Ascending aorta (tissue), 2 donors: ENCODE data around the gene PPARA. TPM values are rescaled to one million over a fixed set of nuclear protein-coding genes. Genes with fewer than 3 reads are reported as not detected.
A peak's percentile ranks its signal among the peaks of the same experiment; 100 is the strongest.

Source experiments
- DNase-seq, 2 donors: peaks; one replicate each; pipeline ENCODE4 v3.0.0-alpha.2; 2019; ENCODE audit warnings: low spot score in 2 of 2
- H3K27ac ChIP-seq, 2 donors: fragments of 200-600 bp; sonication (generic); one replicate each; pipeline ENCODE4 v1.5.1; 2016 to 2017; ENCODE audit warnings: mild to moderate bottlenecking in 1 of 2
- H3K27me3 ChIP-seq: fragments of 200-600 bp; sonication (generic); one replicate; pipeline ENCODE4 v1.5.1; 2017
- H3K36me3 ChIP-seq, 2 donors: fragments of 200-600 bp; sonication (generic); one replicate each; pipeline ENCODE4 v1.5.1; 2016
- H3K4me1 ChIP-seq, 2 donors: fragments of 200-600 bp; sonication (generic); one replicate each; pipeline ENCODE4 v1.5.1; 2016 to 2017; ENCODE audit warnings: mild to moderate bottlenecking in 1 of 2
- H3K4me3 ChIP-seq, 2 donors: fragments of 200-600 bp; sonication (generic); one replicate each; pipeline ENCODE4 v1.5.1; 2016 to 2017; ENCODE audit warnings: mild to moderate bottlenecking in 1 of 2
- H3K9me3 ChIP-seq, 2 donors: fragments of 200-600 bp; sonication (generic); one replicate each; pipeline ENCODE4 v1.5.1; 2016
- intact Hi-C: fragments of 100-400 bp; cut with DNase I; formaldehyde crosslinking; loops from one replicate; pipeline ENCODE4 v1.15.1; 2023
- total RNA-seq: library from RNA; depleted of rRNA; stranded (reverse); fragments of >200 nt; gene quantifications from one replicate; pipeline ENCODE4 v1.1.0, GENCODE V29; 2016
- TF ChIP-seq, protein P1 (sequence below), 3 experiments: fragments of 200-600 bp in 2 of 3; fragments of 450-650 bp in 1 of 3; sonication (generic) in 2 of 3; IDR thresholded peaks; one replicate each; pipeline ENCODE4 v1.5.1; 2016 to 2019; ENCODE audit warnings: antibody characterized with exemption in 3 of 3, mild to moderate bottlenecking in 1 of 3, moderate library complexity in 1 of 3

The PPARA gene
- total RNA-seq, 1 donor from 2014 or later, result 20.1 TPM

DNA sequence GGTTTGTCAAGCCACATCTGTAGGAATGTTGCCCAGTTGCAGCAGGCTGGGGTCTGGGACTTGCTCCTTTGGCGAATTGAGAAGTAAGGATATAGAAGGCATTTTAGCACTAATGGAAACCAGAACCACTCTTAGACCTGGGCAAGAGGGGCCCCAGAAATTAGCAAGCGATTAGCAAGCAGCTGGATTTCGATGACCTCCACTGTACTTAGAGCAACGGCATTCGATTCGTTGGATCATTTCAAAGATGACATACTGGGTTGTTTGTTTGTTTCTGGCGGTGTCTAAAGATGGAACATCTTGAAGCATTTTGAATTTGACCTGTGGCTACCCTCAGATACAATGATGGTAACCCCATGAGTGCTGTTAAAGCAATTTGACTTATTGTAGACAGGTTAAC is 100.9 kb downstream of the PPARA start:
- Histone ChIP-seq H3K36me3 (no peaks in the 10 kb centered on the region), H3K4me3 (peak overlapping the region; percentile 88 to 98), H3K4me1 (peaks cover 10 to 11% of the 10 kb centered on the region in 2 donors), H3K27ac (no peak overlapping the region), H3K9me3 (no peaks in the 10 kb centered on the region), H3K27me3 (no peaks in the 10 kb centered on the region)
- intact Hi-C loops, result loop anchor here (5.0 kb wide), 1 partner anchor 99 kb away; the partner anchor contains the start of gene PPARA
- DNase-seq, result no peak
- TF ChIP-seq, protein P1, sequence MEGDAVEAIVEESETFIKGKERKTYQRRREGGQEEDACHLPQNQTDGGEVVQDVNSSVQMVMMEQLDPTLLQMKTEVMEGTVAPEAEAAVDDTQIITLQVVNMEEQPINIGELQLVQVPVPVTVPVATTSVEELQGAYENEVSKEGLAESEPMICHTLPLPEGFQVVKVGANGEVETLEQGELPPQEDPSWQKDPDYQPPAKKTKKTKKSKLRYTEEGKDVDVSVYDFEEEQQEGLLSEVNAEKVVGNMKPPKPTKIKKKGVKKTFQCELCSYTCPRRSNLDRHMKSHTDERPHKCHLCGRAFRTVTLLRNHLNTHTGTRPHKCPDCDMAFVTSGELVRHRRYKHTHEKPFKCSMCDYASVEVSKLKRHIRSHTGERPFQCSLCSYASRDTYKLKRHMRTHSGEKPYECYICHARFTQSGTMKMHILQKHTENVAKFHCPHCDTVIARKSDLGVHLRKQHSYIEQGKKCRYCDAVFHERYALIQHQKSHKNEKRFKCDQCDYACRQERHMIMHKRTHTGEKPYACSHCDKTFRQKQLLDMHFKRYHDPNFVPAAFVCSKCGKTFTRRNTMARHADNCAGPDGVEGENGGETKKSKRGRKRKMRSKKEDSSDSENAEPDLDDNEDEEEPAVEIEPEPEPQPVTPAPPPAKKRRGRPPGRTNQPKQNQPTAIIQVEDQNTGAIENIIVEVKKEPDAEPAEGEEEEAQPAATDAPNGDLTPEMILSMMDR (IDR thresholded peaks at IDR 0.05), result no peak

DNA sequence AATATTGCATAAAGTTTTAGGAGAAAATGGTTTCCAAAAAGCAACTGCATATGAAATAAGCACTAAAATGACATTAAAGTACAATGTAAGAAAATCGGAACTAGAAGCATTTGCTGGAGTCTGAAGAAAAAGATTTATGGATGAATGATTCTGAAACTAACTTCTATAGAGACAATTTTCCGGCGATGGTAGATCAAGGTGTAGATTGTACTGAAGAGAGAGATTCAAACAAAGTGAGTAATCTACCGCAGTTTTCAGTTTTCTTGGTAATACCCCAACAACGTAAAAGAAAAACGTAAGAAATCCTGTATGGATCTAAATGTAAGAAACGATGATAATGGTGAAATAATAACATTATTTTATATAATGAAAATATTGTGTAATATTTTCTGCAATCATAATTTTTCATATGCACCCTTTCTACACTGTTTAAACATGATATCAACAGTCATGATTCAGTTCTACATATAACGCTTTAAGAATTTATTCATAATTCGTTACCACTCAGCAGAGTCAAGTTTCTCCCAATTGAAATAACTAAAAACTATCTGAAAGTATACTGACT is 101.6 kb downstream of the PPARA start:
- DNase-seq, result no peak
- no peaks in the 10 kb centered on the region for H3K9me3 ChIP-seq
- H3K36me3 ChIP-seq, result no peaks in the 10 kb centered on the region
- intact Hi-C loops, result loop anchor here (5.0 kb wide), 1 partner anchor 100 kb away; the partner anchor contains the start of gene PPARA
- TF ChIP-seq, protein P1 (IDR thresholded peaks at IDR 0.05), result no peak
- peaks cover 10 to 11% of the 10 kb centered on the region in 2 donors for H3K4me1 ChIP-seq
- H3K27ac ChIP-seq, result no peak overlapping the region
- H3K4me3 ChIP-seq, result no peak overlapping the region
- H3K27me3 ChIP-seq, result no peaks in the 10 kb centered on the region

DNA sequence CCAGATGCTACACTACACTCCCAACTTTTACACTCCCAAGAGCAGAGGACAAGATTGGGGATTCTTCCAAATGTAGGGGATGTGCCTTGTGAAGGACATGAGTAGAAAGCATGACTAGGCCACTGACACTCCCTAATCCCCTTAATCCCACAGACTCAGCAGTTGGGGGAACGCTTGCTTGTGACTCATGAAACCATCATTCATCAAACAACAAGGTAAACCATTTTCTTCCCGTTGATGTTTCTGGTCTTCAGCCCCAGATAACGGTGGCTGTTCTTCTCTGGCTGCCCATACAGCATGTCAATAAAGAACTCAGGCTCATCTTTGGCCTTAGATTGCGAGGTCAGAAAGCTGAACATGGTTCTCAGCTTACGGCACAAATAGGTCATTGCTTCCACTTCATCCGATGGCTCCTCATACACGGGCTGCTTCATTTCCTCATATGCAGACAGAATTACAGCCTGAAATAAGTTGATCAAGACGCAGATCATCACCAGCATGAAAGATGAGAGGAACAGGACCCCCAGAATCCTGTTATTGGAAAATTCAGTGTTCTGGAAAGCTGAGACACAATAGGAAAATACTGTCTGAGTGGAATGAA is 106.1 kb downstream of the PPARA start:
- intact Hi-C loops, result no loop called here
- Histone ChIP-seq H3K27ac (no peak overlapping the region), H3K4me3 (no peak overlapping the region), H3K4me1 (no peaks in the 10 kb centered on the region), H3K9me3 (no peaks in the 10 kb centered on the region), H3K27me3 (no peaks in the 10 kb centered on the region), H3K36me3 (no peaks in the 10 kb centered on the region)
- TF ChIP-seq, protein P1 (IDR thresholded peaks at IDR 0.05), result no peak
- DNase-seq, result no peak

DNA sequence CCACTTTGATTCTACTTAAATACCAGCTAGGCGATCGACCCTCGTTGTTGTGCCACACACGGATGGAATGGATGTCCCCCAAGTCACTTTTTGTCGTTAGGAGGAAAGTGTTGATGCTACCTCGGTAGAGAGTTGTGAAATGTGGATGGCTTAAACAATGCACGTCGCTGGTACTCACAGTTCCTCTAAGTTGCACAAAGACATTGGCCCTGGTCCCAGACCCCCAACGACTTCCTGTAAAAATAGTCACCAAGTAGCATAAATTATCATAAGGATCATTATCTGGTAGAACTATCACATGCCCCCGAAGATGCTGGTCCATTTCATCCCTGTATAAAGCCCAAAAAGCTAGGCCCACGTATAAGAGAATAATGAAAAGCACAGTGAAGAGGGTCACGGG is 109.0 kb downstream of the PPARA start:
- Histone ChIP-seq H3K4me1 (no peaks in the 10 kb centered on the region), H3K36me3 (no peaks in the 10 kb centered on the region), H3K4me3 (no peak overlapping the region), H3K9me3 (no peaks in the 10 kb centered on the region), H3K27ac (no peak overlapping the region), H3K27me3 (no peaks in the 10 kb centered on the region)
- DNase-seq, result no peak
- TF ChIP-seq, protein P1 (IDR thresholded peaks at IDR 0.05), result no peak
- intact Hi-C loops, result no loop called here

DNA sequence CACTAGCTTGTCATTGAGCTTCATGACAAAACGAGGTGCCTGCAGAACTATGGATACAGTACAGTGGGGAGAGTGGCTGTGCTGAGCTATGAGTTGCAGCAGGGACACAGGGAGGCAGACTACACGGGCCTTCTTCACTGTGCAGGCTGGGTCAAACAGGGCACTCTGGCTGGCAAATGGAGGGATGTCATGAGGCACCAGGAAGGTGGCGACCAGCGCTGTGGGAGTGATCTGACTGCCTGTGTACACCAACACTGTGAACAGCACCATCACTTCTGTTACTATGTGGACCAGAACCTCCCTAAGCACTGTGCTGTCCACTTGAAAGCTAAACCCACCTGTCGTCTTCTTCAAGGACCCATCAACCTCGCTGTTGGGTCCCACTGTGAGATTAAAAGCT is 109.7 kb downstream of the PPARA start:
- TF ChIP-seq, protein P1 (IDR thresholded peaks at IDR 0.05), result no peak
- intact Hi-C loops, result loop anchor here (10.0 kb wide), 1 partner anchor 75 kb away; the partner anchor contains the start of gene TRMU
- no peaks in the 10 kb centered on the region for H3K9me3 ChIP-seq

More for the DNA sequence above, 109.7 kb downstream of the PPARA start:
- no peaks in the 10 kb centered on the region for H3K4me1 ChIP-seq
- H3K27ac ChIP-seq, result no peak overlapping the region
- H3K4me3 ChIP-seq, result no peak overlapping the region
- H3K36me3 ChIP-seq, result no peaks in the 10 kb centered on the region
- no peaks in the 10 kb centered on the region for H3K27me3 ChIP-seq
- no peak for DNase-seq
